Testis (tissue), 2 donors: ENCODE results near the gene TTC9C.
"Not testable (repeated sequence)": the region's sequence is repeated elsewhere in the genome, so short reads cannot be mapped to it uniquely, and the experiment has no call there.

ENCODE experiments used
- POLR2A ChIP-seq: fragments of 450-650 bp; IDR thresholded peaks from one replicate; pipeline ENCODE4 v1.6.1; 2017; ENCODE audit warnings: antibody characterized with exemption, mild to moderate bottlenecking, moderate library complexity
- TF ChIP-seq, protein P1 (sequence below), 3 experiments: fragments of 450-650 bp in 2 of 3; fragments of 200-600 bp in 1 of 3; sonication (generic) in 1 of 3; IDR thresholded peaks; one replicate each; pipeline ENCODE4 v1.5.1; 2016 to 2019; ENCODE audit warnings: antibody characterized with exemption in 3 of 3, mild to moderate bottlenecking in 2 of 3, moderate library complexity in 1 of 3

DNA sequence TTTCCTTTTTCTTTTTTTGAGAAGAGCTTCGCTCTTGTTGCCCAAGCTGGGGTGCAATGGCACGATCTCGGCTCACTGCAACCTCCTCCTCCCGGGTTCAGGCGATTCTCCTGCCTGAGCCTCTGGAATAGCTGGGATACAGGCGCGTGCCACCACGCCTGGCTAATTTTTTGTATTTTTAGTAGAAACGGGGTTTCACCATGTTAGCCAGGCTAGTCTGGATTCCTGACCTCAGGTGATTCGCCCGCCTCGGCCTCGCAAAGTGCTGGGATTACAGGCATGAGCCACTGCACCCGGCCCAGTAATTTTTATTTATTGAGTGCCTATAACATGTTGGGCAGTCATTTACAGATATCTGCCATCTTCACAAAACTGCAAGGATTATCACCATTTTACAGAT is 1.8 kb downstream of the TTC9C start:
- TF ChIP-seq, protein P1, sequence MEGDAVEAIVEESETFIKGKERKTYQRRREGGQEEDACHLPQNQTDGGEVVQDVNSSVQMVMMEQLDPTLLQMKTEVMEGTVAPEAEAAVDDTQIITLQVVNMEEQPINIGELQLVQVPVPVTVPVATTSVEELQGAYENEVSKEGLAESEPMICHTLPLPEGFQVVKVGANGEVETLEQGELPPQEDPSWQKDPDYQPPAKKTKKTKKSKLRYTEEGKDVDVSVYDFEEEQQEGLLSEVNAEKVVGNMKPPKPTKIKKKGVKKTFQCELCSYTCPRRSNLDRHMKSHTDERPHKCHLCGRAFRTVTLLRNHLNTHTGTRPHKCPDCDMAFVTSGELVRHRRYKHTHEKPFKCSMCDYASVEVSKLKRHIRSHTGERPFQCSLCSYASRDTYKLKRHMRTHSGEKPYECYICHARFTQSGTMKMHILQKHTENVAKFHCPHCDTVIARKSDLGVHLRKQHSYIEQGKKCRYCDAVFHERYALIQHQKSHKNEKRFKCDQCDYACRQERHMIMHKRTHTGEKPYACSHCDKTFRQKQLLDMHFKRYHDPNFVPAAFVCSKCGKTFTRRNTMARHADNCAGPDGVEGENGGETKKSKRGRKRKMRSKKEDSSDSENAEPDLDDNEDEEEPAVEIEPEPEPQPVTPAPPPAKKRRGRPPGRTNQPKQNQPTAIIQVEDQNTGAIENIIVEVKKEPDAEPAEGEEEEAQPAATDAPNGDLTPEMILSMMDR (IDR thresholded peaks at IDR 0.05), result not testable (repeated sequence)
- TF ChIP-seq POLR2A, result not testable (repeated sequence)
